ENCODE data around the gene GPATCH11.

- TF ChIP-seq CTCF (IDR thresholded peaks at IDR 0.05) (no peak), POLR2A (IDR thresholded peaks at IDR 0.05) (no peak), POLR2AphosphoS5 (IDR thresholded peaks at IDR 0.05) (no peak), EP300 (IDR thresholded peaks at IDR 0.05) (no peak)
Observed at GRCh38 chr2:37096568-37096967, 12.2 kb downstream of the GPATCH11 start.
